A549 (cell line): ENCODE results near the gene KCNIP4.

Experiments
- CTCF ChIP-seq: fragments of >200 bp; sonication (Bioruptor Twin); formaldehyde crosslinking; IDR thresholded peaks from 3 replicates; pipeline ENCODE4 v1.5.1; 2016
- POLR2A ChIP-seq: IDR thresholded peaks from 2 replicates; pipeline ENCODE4 v1.6.1; 2012; ENCODE audit warnings: mild to moderate bottlenecking, low read length

DNA sequence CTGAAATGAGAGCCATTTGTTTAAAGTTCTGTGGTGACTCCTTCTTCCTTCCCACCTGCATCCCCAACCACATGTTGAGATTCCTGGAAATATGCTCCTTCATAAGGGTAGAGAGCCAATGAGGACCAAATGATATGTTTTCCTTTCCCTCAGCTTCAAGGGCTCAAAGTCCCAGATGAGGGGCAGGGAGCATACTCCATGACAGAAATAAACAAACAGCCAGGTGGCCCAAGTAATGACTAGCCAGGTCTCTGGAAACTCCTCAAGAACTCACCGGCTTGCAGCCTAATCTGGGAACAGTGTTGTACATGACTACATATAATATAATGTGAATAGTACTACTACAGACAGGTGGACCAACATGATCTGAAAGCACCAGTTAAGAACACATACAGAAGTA lies 856.0 kb downstream of the KCNIP4 start:
- TF ChIP-seq POLR2A (no peak), CTCF (no peak)
